SHP77 treated with DMSO at 0.1 percent for 48 hours (cell line): ENCODE data around the gene RANBP9.

Source experiments
- DNase-seq: peaks from one replicate; lab custom pipeline; 2025; lab: John Stamatoyannopoulos, UW

Gene RANBP9

GRCh38 chr6:13710552-13711323 is 897 bp downstream of the RANBP9 start:
- DNase-seq = no peak

- no peak for DNase-seq
Observed at GRCh38 chr6:13709689-13710551, 1.7 kb downstream of the RANBP9 start.

GRCh38 chr6:13708736-13709135 is 2.9 kb downstream of the RANBP9 start:
- DNase-seq = no peak

GRCh38 chr6:13703496-13703895 is 8.1 kb downstream of the RANBP9 start:
- no peak for DNase-seq

GRCh38 chr6:13702809-13703302 is 8.8 kb downstream of the RANBP9 start:
- DNase-seq = no peak

GRCh38 chr6:13700232-13700631 is 11.4 kb downstream of the RANBP9 start:
- DNase-seq = no peak

- no peak for DNase-seq
Observed at GRCh38 chr6:13698715-13699114, 12.9 kb downstream of the RANBP9 start.

- no peak for DNase-seq
Observed at GRCh38 chr6:13697857-13698256, 13.8 kb downstream of the RANBP9 start.

- no peak for DNase-seq
Observed at GRCh38 chr6:13696226-13696625, 15.4 kb downstream of the RANBP9 start.

- DNase-seq = no peak
Observed at GRCh38 chr6:13695252-13695651, 16.4 kb downstream of the RANBP9 start.

- no peak for DNase-seq
Observed at GRCh38 chr6:13694562-13694961, 17.1 kb downstream of the RANBP9 start.

GRCh38 chr6:13689511-13690256 is 22.0 kb downstream of the RANBP9 start:
- DNase-seq = no peak

GRCh38 chr6:13688692-13689196 is 22.9 kb downstream of the RANBP9 start:
- no peak for DNase-seq

- DNase-seq = no peak
Observed at GRCh38 chr6:13687917-13688351, 23.7 kb downstream of the RANBP9 start.

GRCh38 chr6:13684855-13685254 is 26.8 kb downstream of the RANBP9 start:
- no peak for DNase-seq

GRCh38 chr6:13683038-13683437 is 28.6 kb downstream of the RANBP9 start:
- no peak for DNase-seq

GRCh38 chr6:13682346-13682745 is 29.3 kb downstream of the RANBP9 start:
- DNase-seq = no peak

- no peak for DNase-seq
Observed at GRCh38 chr6:13681305-13682061, 30.2 kb downstream of the RANBP9 start.

- DNase-seq = no peak
Observed at GRCh38 chr6:13680448-13680968, 31.1 kb downstream of the RANBP9 start.

- DNase-seq = no peak
Observed at GRCh38 chr6:13679996-13680395, 31.6 kb downstream of the RANBP9 start.
